ENCODE results near the gene MTSS2.
"Not testable (repeated sequence)": the region's sequence is repeated elsewhere in the genome, so short reads cannot be mapped to it uniquely, and the experiment has no call there.

MTSS2 gene

DNA sequence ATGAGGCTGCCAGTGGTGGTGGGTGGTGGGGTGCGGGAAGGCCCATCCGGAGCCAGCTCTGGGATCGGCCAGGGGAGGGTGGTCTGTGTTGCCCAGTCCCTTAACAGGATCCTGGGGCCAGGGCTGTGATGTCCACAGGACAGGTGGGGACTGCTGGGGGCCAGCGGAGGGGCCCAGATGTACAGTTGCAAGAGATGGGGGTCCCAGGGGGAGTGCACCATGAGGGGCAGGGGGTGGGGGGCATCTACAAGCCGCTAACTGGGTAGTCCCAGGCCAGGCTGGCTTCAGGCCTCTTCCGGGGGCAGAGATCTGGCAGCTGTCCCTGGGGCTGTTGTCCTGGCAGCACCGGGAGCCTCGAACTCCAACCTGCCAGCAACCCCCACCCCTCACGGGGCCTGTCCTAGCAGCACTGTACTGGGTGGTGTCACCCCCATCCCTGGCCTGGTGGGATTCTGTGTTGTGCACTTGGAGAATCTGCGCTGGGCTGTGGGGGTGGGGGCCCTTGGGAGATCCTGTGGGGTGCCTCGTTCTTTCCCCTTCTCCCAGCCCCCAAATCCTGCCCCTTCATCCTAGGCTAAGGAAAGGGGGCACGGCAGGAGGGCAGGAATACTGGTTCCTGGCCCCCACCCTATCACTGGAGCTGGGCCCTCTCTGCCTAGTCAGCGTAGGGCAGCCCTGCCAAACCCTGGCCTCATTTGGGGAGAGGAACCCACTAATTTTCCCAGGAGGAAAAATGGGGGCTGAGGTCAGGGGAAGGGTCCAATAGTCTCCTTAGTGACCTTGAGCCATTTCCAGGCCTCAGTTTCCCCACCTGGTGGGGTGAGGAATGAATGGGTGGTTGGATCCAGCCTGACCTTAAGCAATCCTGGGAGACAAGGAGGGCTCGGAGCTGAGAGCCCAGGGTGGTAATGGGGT, 1.4 kb downstream of the MTSS2 start:
- no peak for DNase-seq

DNA sequence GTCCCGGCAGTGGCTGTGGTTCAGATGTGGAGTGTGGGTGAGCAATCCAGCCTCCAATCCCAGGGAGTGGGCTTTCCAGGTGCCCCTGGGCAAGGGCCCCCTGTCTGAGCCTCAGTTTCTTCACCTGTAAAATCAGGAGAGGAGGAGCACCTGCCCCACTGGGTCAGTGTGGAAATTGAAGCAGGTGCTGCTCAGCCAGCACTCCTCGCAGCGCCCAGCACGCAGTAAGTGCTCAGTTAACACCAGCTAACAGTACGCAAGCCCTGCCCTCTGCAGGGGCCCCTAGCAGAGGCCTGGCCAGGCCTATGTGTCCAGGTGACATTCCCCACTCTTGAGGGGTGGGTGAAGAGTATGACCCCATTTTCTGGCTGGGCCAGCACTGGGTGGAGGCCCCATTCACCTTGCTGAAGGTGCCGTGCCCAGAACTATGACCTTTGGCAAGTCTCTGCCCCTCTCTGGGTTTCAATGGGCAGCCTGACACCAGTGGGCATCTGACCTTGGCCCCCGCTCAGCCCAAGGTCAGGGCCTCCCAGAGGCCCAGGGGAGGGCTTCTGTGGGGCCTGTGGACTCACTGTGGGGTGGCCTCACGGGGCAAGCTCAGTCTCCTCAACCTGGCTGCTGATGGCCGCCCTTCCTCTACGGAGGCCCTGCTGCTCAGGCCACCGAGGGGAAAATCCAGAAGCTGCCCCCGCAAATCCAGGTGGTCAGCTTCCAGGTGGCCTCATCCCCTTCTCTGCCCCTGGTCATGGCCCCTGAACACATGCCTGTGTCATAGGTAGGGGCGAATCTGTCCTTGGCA, 2.5 kb downstream of the MTSS2 start:
- no peak for DNase-seq

DNA sequence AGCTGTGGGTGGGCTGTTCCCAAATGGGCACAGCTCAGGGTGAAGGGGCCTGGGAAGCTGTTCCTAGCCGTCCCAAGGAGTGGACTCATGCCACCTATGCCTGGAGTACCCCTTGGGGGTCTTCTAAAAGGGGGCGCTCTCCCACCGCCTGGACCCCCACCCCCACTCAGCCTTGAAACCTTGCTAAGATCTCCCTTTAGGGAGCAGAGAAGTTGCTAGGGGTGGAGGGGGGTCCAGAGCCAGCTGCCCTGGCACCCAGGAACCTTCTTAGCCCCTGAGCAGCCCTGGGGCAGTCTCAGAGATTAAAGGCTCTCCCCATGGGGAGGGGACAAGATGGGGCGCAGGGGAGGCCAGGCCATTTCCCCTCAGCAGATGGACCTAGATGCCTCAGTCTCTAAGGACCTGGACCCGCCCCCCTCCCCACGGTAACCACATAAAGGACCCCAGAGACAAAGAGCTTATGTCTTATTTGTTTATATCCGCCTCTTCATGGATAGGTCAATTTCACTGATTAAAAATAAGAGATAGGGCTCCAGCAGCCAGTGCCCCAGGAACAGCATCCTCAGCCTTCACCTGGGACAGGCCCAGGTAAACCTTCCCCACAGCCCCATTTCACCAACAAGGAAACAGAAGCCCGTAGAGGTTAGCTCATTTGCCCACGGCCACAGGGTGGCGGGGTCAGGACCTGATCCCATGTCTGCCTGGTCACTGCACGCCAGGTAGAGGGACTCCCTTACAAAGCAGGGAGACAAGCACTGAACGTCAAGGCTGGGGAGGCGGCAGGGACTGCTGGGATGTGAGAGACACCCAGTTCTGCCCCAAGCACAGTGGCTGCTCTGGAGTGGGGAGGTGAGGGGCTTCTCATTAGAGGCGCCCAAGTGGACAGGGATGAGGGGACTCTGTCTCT, 3.4 kb downstream of the MTSS2 start:
- no peak for DNase-seq

DNA sequence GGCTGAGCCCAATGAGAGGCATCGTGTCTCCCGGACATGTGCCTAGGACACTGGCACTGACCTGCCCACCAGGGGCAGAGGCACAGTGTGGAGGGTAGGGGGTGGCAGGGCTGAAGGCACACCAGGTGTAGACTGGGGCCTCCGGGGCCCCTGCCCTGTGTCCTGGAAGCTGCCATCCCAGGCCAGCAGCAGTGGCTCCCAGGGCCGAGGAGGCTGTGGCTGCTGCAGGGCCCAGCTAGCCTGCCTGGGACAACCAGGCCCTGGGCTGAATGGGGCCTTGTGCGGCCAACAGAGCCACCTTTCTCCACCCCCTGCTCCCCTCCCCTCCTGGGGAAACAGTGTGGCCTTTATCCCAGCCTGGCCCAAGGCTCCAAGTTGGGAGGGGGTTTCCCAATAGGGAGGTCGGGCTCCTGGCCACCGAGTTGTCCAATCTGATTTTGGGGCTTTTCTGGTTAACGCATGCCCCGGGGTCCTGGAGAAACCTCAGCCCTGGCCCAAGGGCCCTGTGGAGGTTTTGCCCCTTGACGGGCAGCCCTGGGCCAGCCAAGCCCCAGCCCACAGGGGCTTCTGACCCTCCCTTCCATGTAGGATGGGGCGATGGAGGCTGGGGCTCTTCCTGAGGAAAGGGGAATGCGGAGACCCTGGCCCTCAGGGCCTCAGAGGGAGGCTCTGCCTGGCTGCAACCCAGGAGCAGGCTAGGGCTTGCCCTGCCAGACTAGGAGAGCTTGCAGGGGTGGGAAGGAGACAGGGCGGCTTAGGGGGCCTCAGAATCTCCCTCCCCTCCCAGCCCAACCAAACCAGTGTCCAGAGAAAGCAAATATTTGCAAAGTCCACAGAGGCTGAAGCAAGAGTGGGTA, 4.2 kb downstream of the MTSS2 start:
- DNase-seq = no peak

DNA sequence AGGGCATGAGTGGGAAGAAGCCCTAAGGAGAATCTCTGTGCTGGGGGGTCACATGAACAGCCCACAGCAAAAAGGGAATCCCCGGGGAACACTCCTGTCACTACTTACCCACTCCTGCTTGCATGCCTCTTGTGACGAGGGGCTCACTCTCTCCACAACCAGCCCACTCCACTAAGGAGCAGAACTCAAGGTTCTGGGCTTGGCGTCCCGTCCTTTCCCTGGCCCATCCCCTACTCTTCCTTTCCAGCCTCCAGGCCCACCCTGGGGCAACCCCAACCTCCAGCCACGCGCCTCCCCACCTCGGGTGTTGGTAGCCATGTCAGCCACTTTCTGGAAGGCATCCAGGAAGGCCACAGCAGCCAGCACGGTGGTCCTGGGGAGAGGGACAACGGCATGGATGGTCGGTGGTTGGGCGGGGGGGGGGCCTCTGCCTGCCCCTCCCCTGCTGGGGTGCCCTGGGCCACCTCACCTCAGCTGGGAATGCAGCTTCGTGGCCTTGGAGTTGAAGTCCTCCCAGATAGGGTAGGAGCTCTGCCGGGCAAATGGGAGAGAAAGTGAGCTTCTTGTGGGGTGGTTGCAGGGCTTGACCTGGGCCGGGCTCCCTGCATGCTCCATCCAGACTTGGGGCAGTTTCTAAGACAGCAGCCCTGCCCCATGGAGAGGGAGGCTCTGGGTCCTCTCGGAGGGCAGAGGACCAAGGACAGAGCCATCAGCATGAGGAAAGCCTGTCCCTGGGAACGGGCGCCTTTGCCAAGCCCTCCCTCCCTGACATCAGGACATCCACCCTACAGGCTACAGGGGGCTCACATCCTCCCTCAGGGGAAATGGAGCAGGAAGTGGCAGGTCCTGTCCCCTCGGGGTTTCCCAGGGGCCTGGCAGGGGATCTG, 5.1 kb downstream of the MTSS2 start:
- DNase-seq = no peak

DNA sequence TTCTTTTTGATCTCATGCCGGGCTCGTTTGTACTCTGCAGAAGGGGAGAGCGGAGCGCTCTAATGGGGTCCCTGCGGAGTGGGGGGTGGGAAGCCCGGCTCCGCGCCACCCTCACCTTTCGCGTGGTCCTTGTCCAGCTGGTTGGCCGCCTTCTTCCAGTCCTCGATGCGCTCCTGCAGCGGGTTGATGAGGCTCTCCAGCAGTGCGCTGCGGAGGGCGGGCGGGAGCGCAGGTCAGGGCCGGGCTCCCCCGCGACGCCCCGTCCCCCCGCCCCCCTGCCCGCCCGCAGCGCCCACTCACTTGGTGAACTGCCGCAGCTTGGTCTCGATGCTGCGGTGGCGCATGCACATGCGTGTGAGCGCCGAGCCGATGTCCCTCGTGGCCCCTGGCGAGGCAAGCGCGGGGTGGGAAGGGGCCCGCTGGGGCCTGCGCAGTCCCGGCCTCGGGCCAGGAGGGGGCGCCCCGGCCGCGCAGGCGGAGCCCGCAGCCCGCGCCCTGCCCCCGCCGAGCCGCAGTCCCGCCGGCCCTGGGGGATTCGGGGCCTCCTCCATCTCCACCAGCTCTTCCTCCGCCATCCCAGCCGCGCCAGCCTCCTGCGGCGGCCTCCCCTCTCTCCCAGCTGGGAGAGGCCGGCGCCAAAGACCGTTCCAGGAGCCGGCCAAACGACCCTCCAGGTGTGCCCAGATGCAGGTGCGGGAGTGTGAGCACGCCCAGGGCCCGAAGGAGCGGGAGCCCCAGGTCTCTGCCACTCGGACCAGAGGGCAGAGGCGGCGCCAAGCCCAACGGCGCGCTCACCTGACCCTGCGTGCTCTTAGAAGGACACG, 6.0 kb downstream of the MTSS2 start:
- no peak for DNase-seq

DNA sequence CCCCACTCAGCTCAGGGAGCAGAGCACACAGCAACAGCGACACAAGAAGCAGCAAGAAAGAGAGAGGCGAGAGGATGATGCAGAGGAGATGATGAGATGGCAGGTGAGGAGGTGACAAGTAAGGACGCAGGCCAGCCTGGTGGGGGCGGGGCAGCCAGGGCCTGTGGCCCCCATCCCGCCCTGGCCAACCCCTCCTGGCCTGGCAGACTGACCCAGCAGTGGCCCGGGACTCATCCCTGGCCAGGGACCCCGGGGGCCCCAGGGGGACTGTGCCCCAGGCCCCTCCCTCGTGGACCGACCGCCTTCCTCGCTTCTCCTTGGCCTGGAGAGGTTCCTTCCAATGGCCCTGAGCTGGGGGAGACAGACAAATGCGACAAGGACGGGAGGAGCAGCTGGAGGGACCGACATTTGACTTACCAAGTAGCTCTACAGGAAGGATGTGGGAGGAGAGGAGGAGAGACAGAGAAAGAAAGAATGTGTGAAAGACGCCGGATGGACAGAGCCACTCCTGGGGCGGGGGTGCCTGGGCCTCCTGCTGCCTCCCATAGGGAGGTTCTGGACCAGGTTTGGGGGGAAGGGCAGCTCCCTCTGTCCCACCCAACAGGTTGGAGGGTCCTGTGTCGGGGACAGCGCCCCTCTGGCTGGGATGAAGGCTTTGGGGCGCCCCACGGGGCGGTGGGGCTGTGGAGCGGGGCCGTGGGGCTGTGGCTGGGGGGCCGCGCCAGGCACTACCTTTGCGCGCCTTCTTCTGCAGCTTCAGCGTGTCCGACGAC, 6.8 kb downstream of the MTSS2 start:
- no peak for DNase-seq

DNA sequence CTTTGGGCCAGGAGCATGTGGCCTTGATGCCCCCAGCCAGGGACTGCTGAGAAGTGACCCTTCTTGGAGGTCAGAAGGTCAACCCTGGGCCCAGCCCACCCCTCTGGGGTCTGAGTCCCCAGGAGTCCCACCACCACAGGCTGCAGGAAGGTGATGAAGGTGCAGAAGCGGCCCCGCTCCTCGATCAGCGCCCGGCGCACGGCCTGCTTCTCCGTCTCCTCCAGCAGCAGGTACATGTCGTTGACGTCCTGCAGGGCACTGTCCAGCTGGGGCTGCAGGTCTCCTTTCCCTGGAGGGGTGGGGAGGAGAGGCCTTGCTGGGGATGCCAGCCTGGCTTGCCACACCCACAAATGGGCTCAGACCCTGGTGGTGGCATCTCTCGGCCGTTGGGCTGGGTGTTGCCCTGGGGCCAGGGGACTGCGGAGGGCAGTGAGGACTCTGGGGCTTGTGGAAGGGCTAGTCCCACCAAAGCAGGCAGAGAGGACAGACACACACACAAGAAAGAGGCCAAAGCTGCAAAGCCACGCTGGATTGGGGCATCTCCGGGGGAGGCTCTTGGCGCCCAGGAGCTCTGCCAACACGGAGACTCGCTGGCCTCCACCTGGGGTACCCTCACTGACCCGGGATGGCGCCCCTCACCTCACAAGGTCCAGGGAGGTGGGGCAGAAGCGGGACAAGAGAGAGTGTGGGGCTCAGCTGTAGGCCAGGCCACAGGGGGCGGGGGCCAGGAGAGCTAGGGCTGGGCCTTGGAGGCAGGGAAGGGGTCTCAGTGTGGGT, 7.5 kb downstream of the MTSS2 start:
- no peak for DNase-seq

DNA sequence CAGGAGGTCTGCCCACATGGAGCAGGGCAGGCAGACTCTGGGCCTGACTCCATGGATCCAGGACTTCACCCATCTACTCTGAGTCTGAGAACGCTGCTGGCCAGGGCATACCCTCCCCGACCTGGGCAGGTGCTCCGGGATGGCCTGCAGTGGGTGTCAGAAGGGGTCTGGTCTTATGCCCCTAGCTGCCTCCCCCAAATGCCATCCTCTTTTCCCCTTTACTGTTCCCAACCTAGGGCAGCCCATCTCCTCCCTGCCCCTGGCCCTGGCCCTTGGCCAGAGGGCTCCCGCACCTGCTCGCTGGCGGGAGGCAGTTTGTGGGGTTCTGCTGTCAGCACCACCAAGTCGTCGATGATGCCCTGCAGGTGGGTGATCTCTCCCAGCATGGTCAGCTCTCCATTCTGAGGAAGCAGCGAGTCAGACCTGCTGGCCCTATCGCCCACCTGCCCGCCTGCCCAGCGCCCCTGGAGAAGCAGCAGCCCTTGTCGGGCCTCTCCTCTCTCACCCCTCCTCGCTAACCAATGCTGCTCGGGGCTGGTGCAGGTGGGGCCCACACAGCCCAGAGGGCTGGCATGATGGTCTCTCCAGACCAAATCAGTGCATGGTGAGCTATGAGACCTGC, 8.2 kb downstream of the MTSS2 start:
- DNase-seq = no peak

DNA sequence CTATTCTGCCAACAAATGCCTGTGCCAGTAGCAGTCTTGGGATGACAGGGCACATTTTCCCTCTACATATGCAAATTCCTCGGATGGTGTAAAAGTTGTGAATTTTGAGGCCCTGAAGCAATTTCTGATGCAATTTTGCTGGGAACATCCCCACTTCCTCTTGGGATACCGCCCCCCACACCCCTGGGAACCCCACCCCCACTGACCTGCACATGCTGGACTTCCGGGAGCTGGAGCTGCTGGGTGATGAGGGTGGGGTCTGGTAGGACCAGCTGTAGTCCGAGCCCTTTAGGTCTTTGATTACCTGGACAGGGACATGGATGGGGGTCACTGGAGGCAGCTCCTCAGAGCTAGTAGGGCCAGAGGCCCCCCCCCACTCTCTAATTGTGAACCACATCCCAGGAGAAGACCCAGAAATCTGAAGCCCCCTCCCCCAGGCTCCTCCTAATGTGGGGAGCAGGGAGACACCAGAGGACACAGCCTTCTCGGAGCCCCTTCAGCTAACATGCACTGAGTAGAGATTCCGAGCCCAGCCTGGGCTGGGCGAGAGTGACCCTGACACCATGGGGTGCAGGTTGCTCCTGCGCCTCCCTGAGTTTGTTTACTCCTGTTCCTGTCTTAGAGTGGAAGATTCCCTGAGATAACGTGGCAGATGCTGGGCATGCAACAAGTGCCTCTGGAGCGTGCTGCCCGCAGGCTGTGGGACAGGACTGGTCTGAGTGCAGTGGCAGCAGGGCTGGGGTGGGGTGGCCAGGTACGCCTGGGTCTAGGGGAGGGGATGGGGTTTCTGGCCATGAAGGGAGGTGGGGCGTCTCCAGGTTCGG, 9.0 kb downstream of the MTSS2 start:
- DNase-seq = no peak

DNA sequence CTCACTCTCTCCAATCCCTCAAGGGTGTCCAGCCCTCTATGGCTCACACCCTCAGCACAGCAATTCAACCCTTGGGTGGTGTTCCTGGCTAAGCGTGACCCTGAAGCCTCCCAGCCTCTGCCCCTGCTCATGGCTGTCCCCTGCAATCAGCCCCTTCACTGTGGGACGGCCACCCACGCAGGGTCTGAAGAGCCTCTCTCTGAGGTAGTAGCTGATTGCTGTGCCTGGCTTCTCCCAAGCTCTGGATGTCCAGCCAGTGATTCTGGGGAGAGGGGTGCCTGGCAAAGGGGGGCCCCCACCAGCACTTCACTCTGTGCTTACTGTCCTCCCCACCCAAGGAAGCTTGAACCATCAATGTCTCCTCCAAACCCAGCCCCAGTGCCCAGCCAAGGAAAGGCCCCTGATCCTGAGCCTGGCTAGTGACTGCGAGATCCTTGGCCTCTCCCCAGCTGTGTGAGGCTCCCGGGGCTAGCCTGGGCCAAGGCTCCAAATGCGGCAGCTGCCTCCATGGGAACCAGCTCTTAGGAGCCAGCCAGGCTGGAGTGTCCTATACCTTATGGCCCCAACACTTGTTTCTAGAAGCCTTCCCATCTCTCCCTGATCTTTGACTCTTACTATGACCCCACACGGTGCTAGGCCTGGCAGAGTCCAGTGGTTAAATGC, 9.9 kb downstream of the MTSS2 start:
- DNase-seq = no peak

DNA sequence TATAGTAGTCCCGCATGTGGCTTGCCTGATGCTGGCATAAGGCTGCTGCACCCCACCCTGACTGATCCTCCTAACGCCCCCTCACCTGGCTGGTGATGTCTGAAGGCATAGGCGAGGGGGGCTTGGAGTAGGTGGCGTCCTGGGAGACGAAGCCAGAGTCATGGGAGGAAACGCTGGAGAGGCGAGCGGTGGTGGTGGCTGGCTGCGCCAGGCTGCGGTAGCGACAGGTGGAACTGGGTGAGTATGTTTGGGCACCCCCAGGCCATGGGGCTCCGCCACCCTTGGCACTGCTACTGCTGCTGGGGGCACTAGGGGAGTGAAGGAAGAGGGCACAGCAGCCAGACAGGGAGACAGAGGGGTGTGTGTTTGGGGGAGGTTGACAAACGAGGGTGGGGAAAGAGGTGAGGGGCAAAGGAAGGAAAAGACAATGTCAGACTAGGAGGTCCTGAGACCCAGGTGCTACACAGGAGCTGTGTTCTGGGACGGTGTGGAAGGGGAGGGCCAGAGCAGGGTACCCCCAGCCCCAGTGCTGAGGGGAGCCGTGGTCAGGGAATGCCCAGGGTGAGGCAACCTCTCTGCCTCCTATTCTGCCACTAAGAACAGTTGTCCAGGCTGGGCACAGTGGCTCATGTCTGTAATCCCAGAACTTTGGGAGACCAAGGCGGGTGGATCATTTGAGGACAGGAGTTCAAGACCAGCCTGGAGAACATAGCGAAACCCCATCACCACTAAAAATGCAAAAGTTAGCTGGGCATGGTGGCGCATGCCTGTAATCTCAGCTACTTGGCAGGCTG, 11.4 kb downstream of the MTSS2 start:
- DNase-seq = no peak

DNA sequence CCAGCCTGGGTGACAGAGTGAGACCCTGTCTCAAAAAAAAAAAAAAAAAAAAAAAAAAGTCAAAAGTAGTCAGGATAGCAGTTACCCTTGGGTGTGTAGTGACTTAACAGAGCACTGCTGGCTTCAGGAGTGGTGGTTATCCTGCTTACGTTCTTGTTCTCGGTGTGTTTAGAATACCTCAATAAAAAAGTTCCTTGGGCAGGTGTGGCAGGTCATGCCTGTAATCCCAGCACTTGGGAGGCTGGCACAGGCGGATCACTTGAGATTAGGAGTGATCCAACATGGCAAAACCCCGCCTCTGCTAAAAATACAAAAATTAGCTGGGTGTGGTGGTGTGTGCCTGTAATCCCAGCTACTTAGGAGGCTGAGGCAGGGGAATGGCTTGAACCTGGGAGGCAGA, 14.9 kb downstream of the MTSS2 start:
- DNase-seq = not testable (repeated sequence)

DNA sequence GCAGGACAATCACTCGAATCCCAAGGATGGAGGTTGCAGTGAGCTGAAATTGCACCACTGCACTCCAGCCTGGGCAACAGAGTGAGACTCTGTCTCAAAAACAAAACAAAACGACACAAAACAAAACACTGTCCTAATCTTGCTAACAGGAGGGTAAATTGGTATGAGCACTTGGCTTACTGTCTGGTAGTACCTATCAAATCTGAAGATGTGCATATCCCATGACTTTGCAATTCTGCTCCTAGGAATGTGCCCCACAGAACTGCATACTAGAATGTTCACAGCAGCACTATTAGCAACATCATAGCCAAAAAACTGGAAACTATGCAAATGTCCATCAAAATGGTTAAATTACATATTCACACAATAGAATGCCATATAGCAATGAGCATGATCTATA, 15.7 kb downstream of the MTSS2 start:
- DNase-seq = no peak
